Activated naive CD4-positive, alpha-beta T cell treated with anti-CD3 and anti-CD28 coated beads, Interleukin-2, amount 50 U/mL, for 16 hours (primary cell): ENCODE measurements around the gene PTGIR.

Experiments
- DNase-seq: peaks from one replicate; pipeline ENCODE4 v3.0.0-alpha.2; 2020

Gene PTGIR

DNA sequence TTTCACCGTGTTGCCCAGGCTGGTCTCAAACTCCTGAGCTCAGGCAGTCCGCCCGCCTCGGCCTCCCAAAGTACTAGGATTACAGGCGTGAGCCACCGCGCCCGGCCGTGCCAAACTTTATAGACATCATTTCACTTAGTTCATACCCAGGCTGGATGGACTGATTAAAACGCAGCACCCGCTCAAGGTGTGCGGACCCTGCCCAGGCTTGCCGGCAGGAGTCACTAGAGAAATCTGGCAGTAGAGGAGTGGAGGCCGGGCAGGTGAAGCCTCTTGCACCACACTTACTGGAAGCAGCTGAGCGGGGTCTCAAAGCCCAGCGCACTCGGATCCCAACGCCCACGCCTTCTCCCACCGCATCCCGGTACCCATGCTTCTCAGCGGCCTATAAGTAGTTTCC lies 11.4 kb downstream of the PTGIR start:
- no peak for DNase-seq

DNA sequence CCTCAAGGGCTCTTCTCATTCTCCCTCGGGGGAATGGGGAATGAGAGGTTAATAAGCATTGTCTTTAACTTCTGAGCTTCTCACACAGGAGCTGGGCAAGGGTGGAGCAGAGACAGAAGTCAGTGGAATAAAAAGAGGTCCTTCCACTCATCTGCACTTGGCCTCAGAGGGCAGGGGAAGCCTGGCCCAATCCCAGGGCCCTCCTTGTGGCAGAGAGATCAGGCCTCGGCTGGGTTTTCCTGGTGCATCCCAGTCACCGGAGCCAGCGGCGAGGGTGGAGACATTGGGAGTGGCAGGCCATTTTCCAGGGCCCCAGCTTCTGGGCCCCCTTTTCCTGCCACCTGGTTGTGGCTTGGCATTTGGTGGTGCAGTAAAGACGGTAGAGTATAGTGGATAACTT lies 13.1 kb downstream of the PTGIR start:
- no peak for DNase-seq

DNA sequence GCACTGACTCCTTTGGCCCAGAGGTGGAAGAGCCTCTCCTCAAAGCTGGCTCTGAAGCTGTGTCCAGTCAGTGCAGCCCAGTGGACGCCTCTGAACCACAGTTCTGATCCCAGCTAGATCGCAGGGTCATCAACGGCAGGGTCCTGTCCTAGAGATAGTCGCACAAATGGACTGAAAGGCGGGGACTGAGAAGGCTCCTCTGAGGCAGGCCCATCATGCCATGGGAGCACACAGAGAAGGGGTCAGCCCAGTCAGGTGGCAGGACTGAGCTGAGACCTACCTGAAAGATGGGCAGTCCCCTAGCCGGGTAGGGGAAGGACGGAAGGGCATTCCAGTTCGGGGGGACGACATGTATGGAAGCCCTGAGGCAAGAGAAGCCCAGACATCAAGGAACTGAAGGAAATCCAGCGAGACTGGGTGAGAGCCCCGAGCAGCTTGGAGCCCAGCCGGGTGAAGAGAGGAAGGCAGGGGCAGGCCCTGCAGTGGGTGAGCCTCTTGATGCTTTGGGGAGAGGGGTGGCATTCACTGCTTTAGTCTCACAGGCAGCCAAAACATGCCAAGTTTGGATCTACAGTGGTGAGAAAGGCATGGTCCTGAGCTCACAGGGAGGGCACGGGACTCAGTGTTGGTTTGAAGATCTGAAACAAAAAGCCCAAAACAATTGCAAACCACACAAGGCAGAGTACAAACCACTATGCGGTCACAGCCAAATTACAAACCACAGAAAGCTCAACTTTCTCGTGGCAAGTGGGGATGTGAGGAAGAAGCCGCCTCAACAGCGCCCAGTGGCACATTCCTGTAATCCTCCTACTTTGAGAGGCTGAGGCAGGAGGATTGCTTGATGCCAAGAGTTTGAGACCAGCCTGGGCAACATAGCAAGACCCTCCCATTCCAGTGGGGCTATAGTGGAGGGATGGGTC lies 13.8 kb downstream of the PTGIR start:
- DNase-seq = no peak

DNA sequence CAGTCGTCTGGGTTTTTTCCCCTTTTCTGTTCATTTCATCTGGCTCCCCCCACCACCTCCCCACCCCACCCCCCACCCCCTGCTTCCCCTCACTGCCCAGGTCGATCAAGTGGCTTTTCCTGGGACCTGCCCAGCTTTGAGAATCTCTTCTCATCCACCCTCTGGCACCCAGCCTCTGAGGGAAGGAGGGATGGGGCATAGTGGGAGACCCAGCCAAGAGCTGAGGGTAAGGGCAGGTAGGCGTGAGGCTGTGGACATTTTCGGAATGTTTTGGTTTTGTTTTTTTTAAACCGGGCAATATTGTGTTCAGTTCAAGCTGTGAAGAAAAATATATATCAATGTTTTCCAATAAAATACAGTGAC lies 14.5 kb downstream of the PTGIR start:
- no peak for DNase-seq

- DNase-seq = no peak
These were observed 15.1 kb downstream of the PTGIR start for GRCh38 chr19:46609511-46610412.

GRCh38 chr19:46608581-46609345 lies 16.1 kb downstream of the PTGIR start:
- no peak for DNase-seq

DNA sequence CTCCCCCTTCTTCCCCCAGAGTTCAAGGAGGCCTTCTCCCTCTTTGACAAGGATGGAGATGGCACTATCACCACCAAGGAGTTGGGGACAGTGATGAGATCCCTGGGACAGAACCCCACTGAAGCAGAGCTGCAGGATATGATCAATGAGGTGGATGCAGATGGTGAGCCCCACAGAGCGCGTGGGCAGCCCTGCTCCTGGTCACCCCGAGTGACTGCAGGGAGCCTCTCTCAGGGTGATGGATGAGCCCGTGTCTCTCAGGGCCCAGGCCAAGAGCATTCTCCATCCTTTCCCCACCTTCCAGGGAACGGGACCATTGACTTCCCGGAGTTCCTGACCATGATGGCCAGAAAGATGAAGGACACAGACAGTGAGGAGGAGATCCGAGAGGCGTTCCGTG lies 16.7 kb downstream of the PTGIR start:
- DNase-seq = no peak

- no peak for DNase-seq
These were observed 17.4 kb downstream of the PTGIR start for GRCh38 chr19:46607448-46607841.

DNA sequence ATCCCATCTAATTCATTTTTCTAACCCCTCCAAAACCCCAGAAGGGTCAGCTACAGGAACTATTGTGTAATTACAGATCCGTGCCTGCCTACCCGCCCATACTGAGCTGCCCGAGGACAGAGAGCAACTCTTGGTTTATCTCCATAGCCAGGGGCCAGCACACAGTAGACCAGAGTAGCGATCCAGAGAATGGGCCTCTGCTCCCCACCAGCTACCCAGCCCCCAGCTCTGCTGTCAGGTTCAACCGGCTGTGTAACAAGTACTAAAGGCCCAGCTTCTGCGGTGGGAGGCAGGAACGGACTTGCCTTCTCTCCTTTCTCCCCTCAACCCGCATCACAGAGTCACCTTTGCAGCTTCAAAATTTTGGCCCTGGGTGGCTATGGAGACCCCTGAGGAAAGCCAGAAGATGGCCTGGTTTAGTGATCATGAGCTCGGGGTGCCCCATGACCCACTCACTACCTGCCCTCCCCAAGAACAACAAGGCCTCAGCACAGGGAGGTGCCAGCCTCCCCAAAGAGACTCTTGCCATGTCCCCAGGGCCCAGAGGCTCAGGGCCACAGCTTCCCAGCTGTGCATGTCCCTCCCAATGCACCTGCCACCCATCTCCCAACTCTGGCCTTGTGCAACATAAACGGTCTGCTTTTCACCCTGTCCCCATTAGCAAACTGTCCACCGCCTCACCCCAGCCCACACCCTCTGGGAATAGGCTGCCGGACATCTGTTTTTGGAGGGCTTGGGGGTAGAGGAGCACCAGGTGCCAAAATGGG lies 18.0 kb downstream of the PTGIR start:
- DNase-seq = no peak

- DNase-seq = no peak
These were observed 18.9 kb downstream of the PTGIR start for GRCh38 chr19:46606019-46606418.

DNA sequence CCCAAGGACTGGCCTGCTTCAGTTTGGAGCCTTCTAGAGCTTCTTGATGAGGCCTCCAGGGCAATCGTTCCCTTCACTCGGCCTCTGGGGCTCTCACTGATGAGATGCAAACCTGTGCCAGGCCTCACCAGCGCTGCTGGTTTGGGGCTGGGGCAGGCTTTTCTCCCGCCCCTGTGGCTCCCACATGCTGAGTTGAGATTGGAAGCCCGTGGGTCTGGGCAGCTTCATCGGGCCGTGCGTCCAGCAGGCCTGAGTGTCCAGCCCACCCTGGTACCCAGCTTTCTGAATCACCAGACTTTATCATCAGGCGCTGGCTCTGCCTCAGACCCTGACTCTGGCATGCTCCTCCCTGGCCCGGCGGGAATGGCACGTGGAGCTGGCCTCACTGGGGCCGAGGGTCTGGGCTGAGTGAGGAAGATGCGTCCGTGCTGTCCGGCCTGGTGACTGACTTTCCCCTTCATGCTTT lies 19.5 kb downstream of the PTGIR start:
- DNase-seq = no peak

DNA sequence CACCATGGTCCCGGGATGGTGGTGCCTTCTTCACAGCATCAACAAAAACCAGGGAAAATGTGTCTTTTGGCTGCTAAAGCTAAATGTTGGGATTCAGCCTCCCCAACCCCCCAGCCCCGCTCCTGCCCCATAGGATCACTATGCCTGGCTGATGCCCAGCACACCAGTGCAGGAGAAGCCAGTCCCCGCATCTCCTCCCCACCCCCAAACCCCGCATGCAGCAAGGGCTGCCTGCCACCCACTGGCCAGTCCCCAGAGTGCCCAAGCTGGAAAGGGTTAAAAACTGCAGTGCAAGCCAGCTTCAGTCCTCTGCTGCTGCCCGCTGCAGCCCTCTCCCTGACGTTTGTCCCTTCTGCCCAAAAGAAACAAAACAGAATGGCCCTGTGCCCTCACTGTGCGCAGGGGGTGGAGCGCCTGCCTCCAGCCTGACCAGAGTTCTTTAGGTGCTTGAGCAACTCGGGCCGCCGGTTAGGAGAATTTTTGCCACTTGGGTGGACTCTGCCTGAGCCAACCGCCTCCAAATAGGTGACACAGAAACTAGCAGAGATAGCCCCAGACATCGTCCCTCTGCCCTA lies 20.0 kb downstream of the PTGIR start:
- DNase-seq = no peak

DNA sequence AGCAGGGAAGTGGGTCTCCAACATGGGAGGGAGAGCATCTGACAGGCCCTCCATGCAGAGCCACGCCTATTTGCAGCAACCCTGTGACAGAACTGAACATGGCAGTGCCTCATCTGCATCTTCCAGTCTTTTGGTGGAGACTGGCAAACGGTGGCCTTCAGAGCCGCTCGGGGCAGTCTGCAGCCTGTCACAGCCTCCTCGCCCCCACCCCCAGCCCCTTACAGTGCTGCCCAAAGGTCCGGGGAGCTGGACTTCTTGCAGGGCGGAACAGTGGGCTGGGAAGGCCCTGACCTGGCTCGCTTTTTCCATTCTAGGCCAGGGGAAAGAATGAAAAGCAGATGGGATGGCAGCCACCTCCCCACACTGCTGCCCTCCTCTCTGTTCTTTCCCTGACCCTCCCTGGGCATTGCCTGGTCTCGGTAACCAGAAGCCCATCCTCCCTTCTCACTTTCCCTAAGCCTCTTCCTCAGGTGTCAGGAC lies 21.1 kb downstream of the PTGIR start:
- DNase-seq = no peak

- no peak for DNase-seq
These were observed 21.7 kb downstream of the PTGIR start for GRCh38 chr19:46603195-46603637.

DNA sequence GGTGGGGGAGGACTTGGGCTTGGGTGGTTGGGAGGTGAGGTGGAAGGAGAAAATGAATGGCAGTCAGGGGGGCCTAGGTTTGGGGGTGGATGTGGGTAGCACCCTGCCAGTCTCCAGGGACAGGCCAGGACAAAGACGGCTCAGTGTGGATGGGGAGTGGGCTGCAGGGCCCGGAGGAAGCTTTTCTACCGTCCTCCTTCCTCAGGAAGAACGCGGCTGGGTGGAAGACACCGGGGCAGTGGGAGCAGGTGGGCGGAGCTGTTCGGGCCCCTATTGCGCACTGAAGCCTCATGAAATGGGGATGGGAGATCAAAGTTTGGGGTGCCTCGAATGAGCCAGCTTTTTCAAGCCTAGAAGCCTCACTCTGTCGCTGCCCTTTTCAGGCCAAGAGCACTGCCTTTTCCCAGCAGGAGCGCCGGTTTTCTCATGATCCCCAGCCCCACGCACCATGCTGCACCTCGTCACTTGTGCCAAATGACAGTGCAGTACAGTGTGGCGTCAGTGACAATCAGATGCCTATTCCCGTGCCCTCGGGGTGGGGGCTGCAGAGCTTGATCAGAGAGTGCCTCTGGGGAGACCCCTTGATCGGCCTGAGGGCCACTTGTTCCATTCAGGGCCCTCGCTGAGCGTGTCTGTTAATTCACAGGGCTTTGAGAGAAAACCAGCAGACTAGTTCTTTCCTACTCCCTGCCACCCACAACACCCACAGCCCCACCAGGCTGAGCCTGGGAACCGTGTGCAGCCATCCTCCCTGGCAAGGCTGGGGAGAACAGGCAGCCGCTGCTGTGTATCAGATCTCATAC lies 22.3 kb downstream of the PTGIR start:
- DNase-seq = peak; percentile 68

DNA sequence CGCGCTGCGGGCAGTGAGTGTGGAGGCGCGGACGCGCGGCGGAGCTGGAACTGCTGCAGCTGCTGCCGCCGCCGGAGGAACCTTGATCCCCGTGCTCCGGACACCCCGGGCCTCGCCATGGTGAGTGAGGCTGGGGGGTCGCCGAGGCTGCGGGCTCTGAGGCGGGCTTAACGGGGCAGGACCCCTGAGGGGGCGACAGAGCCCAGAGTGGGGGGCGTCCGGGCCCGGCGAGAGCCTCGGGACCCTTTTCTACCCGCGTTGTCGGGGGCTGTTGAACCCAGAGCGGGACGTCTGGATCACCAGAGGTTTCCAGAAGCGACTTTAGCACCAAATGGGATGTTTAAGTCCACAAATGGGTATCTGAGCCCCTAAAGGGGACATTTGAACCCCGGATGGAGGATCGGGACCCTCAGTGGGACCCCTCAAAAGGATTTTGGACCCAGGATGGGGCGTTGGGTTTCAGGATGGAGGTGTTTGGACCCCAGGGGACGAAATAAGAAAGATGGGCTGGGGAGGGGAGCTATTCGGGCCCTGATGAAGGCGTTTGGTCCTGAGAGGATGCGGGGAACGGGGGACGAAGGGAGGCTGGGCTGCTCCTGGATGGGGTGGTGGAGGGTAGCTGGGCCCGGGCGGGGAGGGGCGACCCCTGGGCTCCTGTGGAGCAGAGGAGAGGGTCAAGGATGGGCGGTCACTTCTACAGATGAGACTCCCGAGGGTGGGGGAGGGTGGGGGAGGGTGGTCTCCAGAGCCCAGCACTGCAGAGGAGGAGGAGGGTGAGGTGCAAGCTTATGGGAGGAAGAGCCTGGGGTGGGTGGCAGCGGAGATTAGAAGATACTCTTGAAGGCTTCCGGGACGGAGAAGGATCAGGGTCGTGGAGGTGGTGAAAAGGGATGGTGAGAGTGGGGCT lies 23.3 kb downstream of the PTGIR start, which contains the start of gene CALM3:
TSS of gene CALM3 (plus strand) at position 13 of the 907 bp plus-strand sequence. CDS start at position 118, 105 bp downstream.
- DNase-seq = no peak

DNA sequence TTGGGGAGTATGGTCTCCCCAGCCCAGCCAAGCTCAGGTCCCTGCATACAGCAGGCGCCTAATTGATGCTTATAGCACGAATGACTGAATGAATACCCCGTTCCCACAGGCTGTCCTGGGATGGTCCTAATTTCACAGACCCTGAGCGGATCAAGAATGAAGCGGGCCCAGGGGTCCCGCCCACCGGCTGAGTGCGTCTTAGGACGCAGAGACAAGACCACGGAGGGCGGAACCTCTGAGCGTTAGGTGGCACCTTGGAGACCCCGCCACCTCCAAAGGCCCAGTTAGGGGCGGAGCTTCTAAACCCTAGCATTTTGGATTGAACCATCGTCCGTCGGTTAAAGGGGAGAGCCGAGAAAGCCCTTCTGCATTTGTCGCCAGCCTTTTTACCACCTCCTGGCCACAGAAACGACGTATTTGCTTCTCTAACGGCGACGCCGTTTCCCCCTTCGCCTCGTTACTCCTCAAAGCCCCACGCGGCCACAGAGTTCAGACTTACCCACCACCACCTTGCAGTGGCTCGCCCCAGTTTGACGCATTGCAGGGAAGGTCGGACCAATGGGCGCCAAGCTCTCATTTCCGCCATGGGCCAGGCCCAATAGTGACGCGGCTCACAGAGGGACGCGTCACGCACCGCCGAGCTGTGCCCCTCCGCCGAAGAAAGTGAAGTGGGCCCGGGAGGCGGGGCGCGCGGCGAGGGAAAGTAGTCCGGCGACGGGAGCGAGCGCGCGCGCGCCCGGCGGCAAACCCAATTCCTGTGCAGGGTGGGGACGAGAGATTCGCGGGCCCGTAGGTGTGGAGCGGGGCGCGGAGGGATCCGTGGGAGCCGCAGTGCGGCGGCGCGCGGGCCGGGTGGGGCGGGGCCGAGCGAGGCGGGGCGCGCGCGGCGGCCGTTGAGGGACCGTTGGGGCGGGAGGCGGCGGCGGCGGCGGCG lies 24.2 kb downstream of the PTGIR start:
- peak; percentile 96 for DNase-seq

DNA sequence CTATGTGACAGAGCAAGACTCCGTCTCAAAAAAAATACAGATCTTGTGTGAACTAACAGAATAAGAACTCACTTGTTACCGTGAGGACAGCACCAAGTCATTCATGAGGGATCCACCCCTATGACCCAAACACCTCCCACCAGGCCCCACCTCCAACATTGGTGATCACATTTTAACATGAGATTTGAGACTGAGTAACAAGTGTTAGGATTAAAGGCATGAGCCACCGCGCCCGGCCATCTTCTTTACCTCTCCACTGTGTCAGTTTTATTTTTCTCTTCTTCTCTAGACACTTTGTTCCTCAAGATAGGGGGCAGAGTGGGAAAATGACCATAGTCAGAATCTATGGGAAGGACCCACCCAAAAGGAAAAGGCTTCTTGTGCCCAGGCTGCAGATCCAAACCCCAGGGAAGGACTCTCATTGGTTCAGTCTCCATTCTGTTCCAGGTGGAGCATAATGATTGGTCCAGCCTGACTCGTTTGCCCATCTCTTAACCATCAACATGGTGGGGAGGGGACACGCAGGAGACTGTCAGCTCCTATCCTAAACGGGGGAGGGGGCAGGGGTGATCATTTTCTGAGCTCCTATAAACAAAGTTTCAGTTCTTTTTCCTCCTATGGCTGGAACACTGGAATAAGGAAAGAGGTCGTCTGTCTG lies 25.0 kb downstream of the PTGIR start:
- no peak for DNase-seq
